ENCODE data around the gene KRT13.
A peak's percentile ranks its signal among the peaks of the same experiment; 100 is the strongest.
"Not testable (repeated sequence)": the region's sequence is repeated elsewhere in the genome, so short reads cannot be mapped to it uniquely, and the experiment has no call there.

Gene KRT13
- total RNA-seq: 0 reads per million in 2 experiments

GRCh38 chr17:41505007-41505808 lies at the start of gene KRT13:
Gene KRT13 (minus strand): TSS chr17:41505612. CDS start chr17:41505550, 62 bp downstream.
- DNase-seq (ENCODE audit: low read depth): no peak

DNA sequence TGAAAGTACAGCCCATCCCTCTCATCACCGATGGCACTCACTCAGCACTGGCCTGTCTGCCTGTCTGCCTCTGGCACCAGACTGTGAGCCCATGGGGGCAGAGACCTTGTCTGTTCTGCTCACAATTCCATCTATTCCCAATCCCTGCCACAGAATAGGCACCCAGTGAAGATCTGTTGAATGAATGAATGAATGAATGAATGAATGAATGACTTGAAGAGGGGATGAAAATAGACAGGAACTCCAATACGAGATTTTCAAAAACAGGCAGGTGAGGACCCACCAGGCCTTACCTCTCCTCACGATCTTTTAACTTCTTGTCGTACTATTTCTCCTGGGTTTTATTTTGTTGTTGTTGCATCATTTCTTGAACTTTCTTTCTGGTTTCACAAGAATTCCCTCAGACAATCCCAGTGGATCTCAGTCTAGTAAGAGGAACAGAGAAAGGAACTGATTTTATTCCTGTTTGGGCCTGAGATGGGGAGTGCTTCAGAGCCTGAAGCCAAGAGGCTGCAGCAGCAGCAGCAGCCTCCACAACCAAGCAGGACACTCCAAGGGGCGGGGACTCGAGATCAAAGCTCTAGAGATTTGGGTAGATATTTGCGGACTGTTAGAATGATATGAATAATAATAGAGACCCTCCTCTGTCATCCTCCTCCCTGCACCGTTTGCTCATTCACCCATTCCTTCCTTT lies 48.7 kb upstream of the KRT13 start:
- DNase-seq (ENCODE audit: low read depth): no peak

- DNase-seq (ENCODE audit: low read depth): no peak
These were observed 47.8 kb upstream of the KRT13 start for GRCh38 chr17:41553176-41553575.

GRCh38 chr17:41552455-41552854 lies 47.0 kb upstream of the KRT13 start:
- no peak for DNase-seq (ENCODE audit: low read depth)

DNA sequence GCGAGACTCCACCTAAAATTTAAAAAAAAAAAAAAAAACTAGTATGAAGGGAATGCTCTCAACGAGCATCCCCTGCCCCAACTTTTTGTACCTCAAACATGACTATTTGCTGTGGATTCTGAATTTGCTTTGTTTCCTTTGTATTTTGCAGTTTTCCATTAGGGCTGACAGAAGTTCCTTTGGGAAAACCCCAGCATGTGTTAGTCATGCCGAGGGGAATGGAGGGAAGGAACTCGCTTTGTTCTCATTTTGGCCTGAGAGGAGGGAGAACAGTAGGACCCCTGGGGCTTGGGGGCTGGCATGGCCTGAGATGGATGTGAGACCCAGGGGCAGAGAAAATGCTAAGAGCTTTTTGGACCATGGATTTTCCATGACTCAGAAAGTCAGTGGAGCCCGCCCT lies 46.0 kb upstream of the KRT13 start:
- no peak for DNase-seq (ENCODE audit: low read depth)

DNA sequence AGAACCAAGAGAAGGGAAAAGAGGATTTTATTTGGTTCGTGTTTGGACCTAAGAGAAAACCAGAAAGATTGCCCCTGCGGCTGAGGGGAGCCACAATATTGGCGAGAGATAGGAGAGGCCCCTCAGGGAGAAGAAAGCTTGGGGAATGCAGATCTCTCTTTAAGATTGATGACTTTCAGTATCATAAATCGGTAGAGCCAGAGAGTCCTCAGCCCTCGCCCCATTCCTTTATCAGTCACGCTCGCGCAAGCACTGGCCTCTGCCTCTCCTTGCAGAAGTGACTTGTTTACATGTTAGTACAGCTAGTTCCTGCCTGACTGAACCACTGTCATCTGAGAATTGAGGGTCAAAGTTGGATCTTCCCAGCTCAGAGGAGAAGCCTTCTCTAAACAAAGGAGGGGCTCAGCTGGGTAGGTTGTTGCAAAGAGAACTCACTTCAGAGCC lies 44.2 kb upstream of the KRT13 start:
- DNase-seq (ENCODE audit: low read depth): no peak

DNA sequence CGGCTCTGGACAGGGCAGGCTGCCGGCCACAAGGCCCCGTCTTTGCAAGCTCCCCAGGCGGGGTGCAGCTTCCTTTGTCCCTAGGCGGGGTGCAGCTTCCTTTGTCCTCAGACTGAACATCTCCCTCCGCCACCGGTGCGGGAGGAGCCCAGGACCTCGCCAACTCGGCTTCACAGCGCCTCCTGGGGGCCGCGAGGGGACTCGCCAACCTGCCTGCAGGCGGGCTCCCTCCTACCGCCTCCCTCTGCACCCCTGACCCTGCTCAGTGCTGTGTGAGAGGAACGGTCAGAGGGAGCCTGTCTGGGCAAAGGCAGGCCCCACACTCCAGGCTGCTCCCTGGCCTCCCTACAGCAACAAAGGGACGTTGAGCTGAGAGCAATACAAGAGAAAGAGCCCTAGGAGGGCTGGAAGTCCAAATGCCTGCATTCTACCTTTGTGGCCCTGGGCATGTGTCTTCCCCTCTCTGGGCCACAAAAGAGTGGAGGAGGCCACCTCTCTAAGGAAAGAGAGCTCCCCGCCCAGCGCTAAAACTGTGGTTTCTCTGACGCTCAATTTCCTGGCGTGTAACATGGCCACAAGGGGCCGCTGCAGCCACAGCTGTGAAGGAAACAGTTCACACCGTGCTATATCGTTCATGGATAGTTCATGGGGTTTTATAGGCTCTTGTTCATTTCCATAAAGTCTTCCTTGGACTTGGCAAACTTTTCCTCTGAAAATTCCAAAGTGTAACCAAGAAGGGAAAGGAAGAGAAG lies 43.6 kb upstream of the KRT13 start:
- DNase-seq (ENCODE audit: low read depth): peak; percentile 75

DNA sequence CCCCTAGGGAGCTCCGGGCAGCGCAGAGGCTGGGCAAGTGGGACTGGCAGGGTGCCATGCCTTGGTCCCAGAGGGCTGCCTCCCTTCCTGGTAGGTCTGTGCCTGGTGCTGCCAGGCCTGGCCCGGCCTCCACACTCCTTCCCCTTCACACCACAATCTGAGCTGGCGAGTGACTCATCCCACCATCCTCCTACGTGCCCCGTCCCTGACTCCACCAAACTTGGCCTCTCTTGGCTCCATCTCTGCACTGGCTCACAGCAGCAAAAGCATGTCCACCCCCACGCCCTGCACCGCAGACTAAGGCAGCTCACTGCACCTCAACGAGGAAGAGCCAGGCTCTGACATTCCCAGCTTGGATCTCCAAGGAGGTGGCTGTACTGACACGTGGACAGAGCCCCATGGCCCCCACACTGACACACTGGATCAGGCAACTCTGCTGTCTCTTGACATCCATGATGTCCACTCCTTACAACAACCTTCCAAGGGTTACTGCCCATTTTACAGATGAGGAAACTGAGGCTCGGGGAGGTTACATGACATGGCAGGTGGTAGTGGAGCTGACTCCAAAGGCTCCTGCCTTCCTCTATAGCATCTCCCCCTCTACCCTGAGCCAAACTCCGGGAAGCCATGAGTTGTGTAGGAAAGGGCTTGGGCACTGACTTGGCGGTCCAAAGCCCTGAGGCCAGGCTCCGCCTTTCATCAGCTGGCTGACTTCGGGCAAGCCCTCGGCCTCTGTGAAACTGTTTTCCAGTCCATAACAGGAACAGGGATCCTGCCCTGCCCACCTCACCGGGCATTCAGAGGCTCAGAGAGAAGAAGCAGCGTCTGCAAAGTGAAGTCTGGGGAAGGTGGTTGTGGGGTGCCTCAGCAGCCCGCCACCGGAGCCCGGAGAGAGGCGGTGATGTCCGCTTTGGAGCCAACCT lies 42.8 kb upstream of the KRT13 start:
- DNase-seq (ENCODE audit: low read depth): no peak

- no peak for DNase-seq (ENCODE audit: low read depth)
These were observed 42.0 kb upstream of the KRT13 start for GRCh38 chr17:41547378-41547841.

DNA sequence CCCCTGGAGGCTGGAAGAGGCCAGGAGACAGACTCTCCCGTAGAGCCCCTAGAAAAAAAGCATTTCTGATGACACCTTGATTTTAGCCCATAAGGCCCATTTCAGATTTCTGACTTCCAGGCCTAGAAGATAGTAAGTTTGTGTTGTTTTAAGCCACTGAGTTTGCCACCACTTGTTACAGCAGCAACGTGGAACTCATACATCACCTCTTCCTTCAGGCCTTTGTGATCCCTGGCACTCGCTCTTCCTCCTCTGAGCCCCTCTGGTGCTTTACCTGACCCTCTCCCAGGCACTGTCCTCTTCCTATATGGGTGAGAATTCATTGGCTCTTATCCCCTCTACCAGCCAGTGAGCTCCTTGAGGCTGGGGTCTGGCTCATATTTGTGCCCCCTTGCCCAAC lies 41.4 kb upstream of the KRT13 start:
- no peak for DNase-seq (ENCODE audit: low read depth)

DNA sequence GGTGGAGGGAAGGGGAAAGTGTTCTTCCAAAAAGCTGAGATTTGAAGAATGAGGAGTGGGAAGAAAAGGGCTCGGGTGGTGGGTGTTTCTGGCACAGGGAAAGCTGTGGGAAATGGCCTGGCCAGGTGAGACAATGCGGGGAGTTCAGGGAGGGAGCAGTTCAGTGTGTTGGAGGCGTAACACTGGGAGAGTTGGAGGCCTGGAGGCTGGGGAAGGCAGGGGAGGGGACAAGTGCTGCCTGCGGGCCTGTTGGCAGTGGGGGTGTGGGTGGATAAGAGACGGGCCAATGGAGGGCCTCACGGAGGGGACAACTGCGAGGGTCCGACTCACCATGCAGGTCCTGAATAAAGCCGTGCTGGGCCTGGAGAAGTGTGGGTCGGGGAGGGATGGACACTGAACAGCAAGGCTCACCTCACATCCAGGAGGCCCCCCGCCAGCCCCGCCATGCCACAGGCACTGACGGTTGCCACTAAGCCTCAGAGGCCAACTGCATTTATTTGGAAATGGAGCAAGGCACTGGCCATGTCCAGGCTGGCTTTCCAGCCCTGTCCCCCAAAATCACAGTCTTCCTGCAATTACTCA lies 40.5 kb upstream of the KRT13 start:
- DNase-seq (ENCODE audit: low read depth): no peak

GRCh38 chr17:41544935-41545334 lies 39.5 kb upstream of the KRT13 start:
- DNase-seq (ENCODE audit: low read depth): no peak

DNA sequence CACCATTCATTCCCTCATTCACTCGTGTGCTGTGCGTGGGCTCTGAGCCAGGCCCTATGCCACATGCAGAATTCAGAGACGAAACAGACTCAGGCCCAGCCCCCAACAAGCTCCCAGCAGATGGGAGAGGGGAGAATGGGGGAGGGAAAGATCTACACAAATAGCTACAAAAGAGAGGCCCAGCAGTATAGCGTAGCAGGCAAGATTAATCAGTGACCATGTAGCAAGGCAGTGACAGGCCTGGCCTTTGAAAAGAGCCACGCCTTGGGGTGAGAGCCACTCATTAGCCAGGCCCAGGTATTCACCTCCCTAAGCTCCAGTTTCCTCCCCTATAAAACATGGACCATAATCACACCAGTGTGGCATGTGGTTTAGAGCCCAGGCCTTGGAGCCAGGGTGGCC lies 39.1 kb upstream of the KRT13 start:
- no peak for DNase-seq (ENCODE audit: low read depth)

GRCh38 chr17:41542786-41543185 lies 37.4 kb upstream of the KRT13 start:
- DNase-seq (ENCODE audit: low read depth): not testable (repeated sequence)

- no peak for DNase-seq (ENCODE audit: low read depth)
These were observed 36.9 kb upstream of the KRT13 start for GRCh38 chr17:41542357-41542756.

DNA sequence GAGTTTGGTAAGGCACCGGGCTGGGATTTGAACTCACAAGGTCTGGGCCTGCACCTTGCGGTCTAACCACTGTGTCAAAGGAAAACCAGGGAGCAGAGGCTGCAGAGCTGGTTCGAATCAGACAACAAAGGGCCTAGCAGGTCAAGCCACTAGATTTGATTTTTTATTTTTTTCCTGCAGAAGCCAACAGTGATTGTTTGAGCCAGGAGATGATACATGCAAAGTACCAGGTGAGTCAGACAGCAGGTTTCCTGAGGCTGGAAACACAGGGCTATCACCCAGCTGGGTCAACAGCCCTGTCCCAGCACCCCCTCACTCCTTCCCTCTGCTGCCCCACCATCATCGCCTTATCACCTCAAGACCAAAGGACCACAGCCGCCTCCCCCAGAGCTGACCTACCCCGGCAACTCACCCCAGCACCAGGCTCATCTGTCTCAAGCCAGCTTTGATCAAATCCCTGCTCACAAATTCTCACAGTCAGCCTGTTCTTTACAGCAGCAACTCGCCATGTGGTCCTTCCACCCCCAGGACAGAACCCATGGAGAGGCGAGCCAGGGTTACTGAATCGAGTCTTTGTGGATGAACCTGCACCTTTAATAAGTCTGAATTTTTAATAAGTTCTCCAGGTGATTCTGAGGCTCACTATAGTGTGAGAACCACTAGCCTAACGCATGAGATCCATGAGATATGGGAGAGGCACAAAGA lies 35.7 kb upstream of the KRT13 start:
- no peak for DNase-seq (ENCODE audit: low read depth)

DNA sequence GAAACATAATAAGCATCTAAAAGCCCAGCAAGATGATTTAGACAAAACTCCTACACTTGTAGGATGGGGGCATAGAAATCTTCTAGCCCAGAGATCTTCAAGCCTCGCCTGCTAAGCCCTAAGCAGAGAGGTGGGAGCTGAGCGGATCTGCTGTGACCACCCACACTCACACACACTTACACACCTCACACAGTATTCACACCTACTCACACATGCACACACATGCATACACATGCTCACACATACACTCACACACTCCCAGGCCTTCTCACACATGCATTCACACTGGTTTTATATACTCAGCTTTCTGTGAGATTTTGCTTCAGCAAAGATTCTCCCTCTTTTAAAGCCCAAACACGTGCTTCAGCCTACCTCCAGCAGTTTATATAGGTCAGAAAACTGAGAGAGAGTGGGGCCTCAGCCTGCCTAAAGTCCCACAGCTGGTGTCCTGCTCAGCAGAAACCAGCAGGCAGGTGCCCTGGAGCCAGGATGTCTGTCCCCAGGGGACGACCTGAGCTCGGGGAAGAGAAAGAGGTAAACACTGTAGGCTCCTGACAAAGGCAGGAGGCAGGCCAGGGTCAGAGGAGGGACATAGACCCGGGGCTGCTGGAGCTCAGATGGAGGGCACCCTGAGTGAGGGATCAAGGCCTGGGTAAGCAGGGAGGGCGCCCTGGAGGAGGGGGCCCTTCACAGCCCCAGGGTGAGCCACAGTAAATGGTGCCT lies 34.7 kb upstream of the KRT13 start:
- DNase-seq (ENCODE audit: low read depth): no peak

- no peak for DNase-seq (ENCODE audit: low read depth)
These were observed 33.7 kb upstream of the KRT13 start for GRCh38 chr17:41539071-41539492.

- no peak for DNase-seq (ENCODE audit: low read depth)
These were observed 33.2 kb upstream of the KRT13 start for GRCh38 chr17:41538565-41538991.

DNA sequence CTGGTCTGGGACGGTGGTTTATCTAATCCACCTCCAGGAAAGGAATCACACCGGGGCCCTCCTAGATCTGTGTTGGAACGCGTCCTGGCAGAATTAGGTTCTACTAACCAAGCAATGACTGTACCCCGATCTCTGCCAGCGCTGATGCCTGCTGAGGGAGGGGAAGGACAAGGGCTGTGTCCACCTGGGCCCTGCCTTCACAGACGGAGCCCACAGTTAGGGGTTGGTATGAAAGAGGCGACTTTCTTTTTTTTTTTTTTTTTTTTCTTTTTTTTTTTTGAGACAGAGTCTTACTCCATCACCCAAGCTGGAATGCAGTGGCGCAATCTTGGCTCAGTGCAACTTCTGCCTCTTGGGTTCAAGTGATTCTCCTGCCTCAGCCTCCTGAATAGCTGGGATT lies 32.6 kb upstream of the KRT13 start:
- DNase-seq (ENCODE audit: low read depth): no peak

Data from T follicular helper cell (primary cell).